ENCODE results near the gene METTL13. TPM values are rescaled to one million over a fixed set of nuclear protein-coding genes. Genes with fewer than 3 reads are reported as not detected.

METTL13 gene
- polyA plus RNA-seq, 1 experiment = 25.9 TPM

DNA sequence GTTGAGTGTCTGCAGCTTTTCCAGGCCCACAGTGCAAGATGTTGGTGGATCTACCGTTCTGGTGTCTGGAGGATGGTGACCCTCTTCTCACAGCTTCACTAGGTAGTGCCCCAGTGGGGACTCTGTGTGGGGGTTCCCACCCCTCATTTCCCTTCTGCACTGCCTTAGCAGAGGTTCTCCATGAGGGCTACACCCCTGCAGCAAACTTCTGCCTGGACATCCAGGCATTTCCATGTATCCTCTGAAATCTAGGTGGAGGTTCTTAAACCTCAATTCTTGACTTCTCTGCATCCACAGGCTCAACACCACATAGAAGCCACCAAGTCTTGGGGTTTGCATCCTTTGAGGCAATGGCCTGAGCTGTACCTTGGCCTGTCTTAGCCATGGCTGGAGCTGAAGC lies 45.5 kb downstream of the METTL13 start:
- no peak for DNase-seq (ENCODE audit: low read depth)
- CTCF ChIA-PET = no interaction called here
- H3K36me3 ChIP-seq (ENCODE audit: control insufficient read depth, insufficient read depth, low read length) = no peaks in the 10 kb centered on the region
- TF ChIP-seq, protein P1, sequence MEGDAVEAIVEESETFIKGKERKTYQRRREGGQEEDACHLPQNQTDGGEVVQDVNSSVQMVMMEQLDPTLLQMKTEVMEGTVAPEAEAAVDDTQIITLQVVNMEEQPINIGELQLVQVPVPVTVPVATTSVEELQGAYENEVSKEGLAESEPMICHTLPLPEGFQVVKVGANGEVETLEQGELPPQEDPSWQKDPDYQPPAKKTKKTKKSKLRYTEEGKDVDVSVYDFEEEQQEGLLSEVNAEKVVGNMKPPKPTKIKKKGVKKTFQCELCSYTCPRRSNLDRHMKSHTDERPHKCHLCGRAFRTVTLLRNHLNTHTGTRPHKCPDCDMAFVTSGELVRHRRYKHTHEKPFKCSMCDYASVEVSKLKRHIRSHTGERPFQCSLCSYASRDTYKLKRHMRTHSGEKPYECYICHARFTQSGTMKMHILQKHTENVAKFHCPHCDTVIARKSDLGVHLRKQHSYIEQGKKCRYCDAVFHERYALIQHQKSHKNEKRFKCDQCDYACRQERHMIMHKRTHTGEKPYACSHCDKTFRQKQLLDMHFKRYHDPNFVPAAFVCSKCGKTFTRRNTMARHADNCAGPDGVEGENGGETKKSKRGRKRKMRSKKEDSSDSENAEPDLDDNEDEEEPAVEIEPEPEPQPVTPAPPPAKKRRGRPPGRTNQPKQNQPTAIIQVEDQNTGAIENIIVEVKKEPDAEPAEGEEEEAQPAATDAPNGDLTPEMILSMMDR (IDR thresholded peaks at IDR 0.05; ENCODE audit: insufficient read depth, low read depth, low read length) = no peak
- POLR2A ChIA-PET = no interaction called here
- no peaks in the 10 kb centered on the region for H3K27me3 ChIP-seq (ENCODE audit: control insufficient read depth, insufficient read depth, low read length)
- no peak overlapping the region for H3K4me3 ChIP-seq (ENCODE audit: low read depth, low read length)

DNA sequence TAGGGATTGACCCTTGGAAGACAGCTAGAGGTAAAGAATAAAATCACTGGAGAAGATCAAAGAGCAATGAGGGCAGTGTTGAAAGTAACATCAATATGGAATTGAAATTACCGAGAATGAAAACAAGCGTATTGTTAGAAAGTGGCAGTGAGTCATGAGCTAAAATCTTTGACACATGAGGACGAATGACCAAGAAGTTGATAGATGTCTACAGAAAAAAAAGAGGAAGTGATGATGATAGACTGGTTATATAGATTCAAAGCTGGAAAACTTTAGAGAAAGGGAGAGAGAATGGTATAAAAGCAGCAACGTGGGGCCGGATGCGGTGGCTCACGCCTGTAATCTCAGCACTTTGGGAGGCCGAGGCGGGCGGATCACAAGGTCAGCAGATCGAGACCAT lies 47.3 kb downstream of the METTL13 start:
- TF ChIP-seq, protein P1 (IDR thresholded peaks at IDR 0.05; ENCODE audit: insufficient read depth, low read depth, low read length) = no peak
- CTCF ChIA-PET = no interaction called here

DNA sequence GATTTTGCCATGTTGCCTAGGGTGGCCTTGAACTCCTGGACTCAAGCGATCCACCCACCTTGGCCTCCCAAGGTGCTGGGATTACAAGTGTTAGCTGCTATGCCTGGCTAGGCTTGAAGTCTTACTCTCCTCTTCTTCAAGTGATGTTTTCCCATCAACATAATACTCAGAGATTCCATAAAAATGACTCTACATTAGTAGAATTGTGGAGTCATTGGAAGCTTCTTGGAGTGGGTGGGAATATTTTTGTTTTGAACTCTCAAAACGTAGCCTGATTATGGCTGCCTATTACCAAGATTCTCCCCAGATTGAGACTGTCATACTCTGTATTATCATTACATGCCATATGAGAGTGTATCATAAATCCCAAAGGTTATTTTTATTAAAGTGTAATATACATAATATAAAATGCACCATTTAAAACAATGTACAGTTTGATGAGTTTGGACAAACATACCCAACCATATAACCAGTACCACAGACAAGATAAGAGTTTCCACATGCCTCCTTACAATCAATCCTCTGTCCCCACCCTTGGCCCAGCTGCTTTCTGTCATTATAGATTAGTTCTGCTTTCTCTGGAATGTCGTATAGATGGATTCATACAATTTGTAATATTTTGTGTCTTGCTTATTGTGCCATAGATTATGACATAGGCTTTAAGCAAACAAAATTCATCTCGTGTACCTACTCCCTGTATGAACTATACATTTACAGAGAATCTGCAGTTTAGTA lies 51.8 kb downstream of the METTL13 start:
- CTCF ChIA-PET = no interaction called here
- H3K27me3 ChIP-seq (ENCODE audit: control insufficient read depth, insufficient read depth, low read length) = 0 out of 2 replicates have a peak, but pooled peaks cover 2% of the 10 kb centered on the region

More for the DNA sequence above, 47.3 kb downstream of the METTL13 start:
- H3K36me3 ChIP-seq (ENCODE audit: control insufficient read depth, insufficient read depth, low read length) = no peaks in the 10 kb centered on the region
- POLR2A ChIA-PET = no interaction called here
- no peaks in the 10 kb centered on the region for H3K27me3 ChIP-seq (ENCODE audit: control insufficient read depth, insufficient read depth, low read length)
- H3K4me3 ChIP-seq (ENCODE audit: low read depth, low read length) = no peak overlapping the region
- no peak for DNase-seq (ENCODE audit: low read depth)

DNA sequence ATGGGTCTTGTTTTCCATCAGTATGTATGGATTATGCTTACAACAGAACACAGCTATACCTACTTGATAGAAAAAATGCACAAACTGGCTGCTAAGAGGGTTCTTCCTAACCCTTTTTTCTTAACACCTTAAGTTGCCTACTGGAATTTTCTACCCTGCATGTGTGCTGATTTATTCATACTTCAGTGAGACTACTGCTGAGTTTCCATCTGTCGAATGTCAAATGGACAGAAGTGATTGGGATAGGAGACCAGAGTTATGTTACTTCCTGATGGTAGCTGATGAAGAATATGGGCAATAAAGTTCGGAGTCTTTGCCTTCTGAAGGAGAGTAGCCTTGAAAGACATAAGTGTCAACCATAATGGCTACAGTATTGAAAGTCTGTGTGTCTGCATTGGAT lies 53.4 kb downstream of the METTL13 start:
- Histone ChIP-seq H3K36me3 (ENCODE audit: control insufficient read depth, insufficient read depth, low read length) (no peaks in the 10 kb centered on the region), H3K27me3 (ENCODE audit: control insufficient read depth, insufficient read depth, low read length) (0 out of 2 replicates have a peak, but pooled peaks cover 4% of the 10 kb centered on the region), H3K4me3 (ENCODE audit: low read depth, low read length) (no peak overlapping the region)
- TF ChIP-seq, protein P1 (IDR thresholded peaks at IDR 0.05; ENCODE audit: insufficient read depth, low read depth, low read length) = no peak
- DNase-seq (ENCODE audit: low read depth) = no peak
- ChIA-PET CTCF (interaction anchor here (0.8 to 1.1 kb wide), 2 partner anchors 11 to 23 kb away, joined by 3 read pairs; no protein-coding TSS in a partner anchor), POLR2A (no interaction called here)

More for the DNA sequence above, 51.8 kb downstream of the METTL13 start:
- Histone ChIP-seq H3K36me3 (ENCODE audit: control insufficient read depth, insufficient read depth, low read length) (no peaks in the 10 kb centered on the region), H3K4me3 (ENCODE audit: low read depth, low read length) (no peak overlapping the region)
- no peak for DNase-seq (ENCODE audit: low read depth)
- POLR2A ChIA-PET = no interaction called here
- TF ChIP-seq, protein P1 (IDR thresholded peaks at IDR 0.05; ENCODE audit: insufficient read depth, low read depth, low read length) = no peak

DNA sequence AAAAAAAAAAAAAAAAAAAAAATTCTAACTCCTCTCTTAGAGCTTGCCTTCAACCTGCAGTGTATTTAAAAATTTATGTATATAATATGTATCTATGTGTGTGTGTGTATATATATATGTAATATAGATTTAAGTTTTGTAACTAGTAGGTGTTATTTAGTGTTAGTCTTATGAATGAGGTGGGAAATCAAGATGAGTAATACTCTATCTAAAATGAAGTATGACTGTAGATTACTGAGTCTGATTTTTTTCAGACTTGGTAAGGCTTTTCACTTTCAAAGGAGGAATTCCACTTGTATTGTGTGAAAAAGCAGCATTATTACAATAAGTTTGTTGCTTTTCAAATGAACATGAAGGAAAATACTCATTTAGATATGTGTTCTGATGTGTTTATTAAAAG lies 54.4 kb downstream of the METTL13 start:
- ChIA-PET POLR2A (no interaction called here), CTCF (no interaction called here)
- TF ChIP-seq, protein P1 (IDR thresholded peaks at IDR 0.05; ENCODE audit: insufficient read depth, low read depth, low read length) = no peak
- H3K4me3 ChIP-seq (ENCODE audit: low read depth, low read length) = no peak overlapping the region
- no peak for DNase-seq (ENCODE audit: low read depth)
- H3K27me3 ChIP-seq (ENCODE audit: control insufficient read depth, insufficient read depth, low read length) = 0 out of 2 replicates have a peak, but pooled peaks cover 4% of the 10 kb centered on the region
- no peaks in the 10 kb centered on the region for H3K36me3 ChIP-seq (ENCODE audit: control insufficient read depth, insufficient read depth, low read length)
